Activated naive CD4-positive, alpha-beta T cell treated with anti-CD3 and anti-CD28 coated beads for 36 hours (primary cell): ENCODE measurements around the gene DNM3. TPM values are rescaled to one million over a fixed set of nuclear protein-coding genes. Genes with fewer than 3 reads are reported as not detected.

ENCODE experiments used
- CTCF ChIA-PET: fragments of 350-600 bp; sonication (Branson Sonifier 250); formaldehyde crosslinking; loops from one replicate; lab custom pipeline; 2021; ENCODE audit warnings: antibody characterized with exemption; lab: Charles Lee
- DNase-seq: peaks from one replicate; pipeline ENCODE4 v3.0.0-alpha.2; 2020
- H3K27ac Mint-ChIP-seq: one replicate; pipeline ENCODE4 v1.8.0; 2021; ENCODE audit warnings: mild to moderate bottlenecking, mixed read lengths
- H3K27me3 Mint-ChIP-seq: one replicate; pipeline ENCODE4 v1.8.0; 2021; ENCODE audit warnings: low read depth, mixed read lengths
- H3K36me3 Mint-ChIP-seq: one replicate; pipeline ENCODE4 v1.8.0; 2021; ENCODE audit warnings: low read depth, mixed read lengths
- H3K4me1 Mint-ChIP-seq: one replicate; pipeline ENCODE4 v1.8.0; 2021; ENCODE audit warnings: low read depth, mixed read lengths
- H3K4me3 Mint-ChIP-seq: one replicate; pipeline ENCODE4 v1.8.0; 2021; ENCODE audit warnings: mild to moderate bottlenecking, moderate library complexity, mixed read lengths
- H3K9me3 Mint-ChIP-seq: one replicate; pipeline ENCODE4 v1.8.0; 2021; ENCODE audit warnings: mixed read lengths
- intact Hi-C: fragments of 100-400 bp; cut with micrococcal nuclease; formaldehyde crosslinking; loops from one replicate; pipeline ENCODE4 v1.15.1; 2023
- total RNA-seq, 2 experiments: library from RNA; stranded (reverse); gene quantifications; one replicate each; pipeline ENCODE4 v1.2.3, GENCODE V29; 2021

Gene DNM3
- total RNA-seq, 2 experiments from 2014 or later, result 0.96 to 0.98 TPM

DNA sequence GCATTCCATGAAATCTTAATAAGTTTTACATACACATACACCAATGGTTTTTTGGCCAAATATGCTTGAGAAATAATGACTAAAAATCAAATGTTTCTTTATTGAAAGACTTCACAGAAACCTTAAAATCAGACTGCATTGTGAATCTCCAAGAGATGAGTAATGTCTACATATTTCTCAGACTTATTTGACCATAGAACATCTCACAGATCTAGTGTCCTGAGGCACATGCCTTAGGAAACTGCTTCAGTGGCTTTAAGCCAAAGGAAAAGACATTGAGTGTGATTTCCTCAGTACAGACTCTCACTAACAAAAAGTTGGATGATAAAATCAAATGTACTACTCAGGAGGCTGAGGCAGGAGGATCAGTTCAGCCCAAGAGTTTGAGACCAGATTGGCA is 573.0 kb downstream of the DNM3 start:
- Mint-ChIP-seq H3K27me3 (no peaks in the 10 kb centered on the region), H3K9me3 (no peaks in the 10 kb centered on the region), H3K4me3 (no peak overlapping the region), H3K27ac (no peak overlapping the region), H3K4me1 (peaks cover 11% of the 10 kb centered on the region), H3K36me3 (no peaks in the 10 kb centered on the region)
- CTCF ChIA-PET, result interaction anchor here (0.7 to 1.2 kb wide), 2 partner anchors 12 to 15 kb away, joined by 3 to 4 read pairs; no protein-coding TSS in a partner anchor
- intact Hi-C loops, result no loop called here
- DNase-seq, result no peak

DNA sequence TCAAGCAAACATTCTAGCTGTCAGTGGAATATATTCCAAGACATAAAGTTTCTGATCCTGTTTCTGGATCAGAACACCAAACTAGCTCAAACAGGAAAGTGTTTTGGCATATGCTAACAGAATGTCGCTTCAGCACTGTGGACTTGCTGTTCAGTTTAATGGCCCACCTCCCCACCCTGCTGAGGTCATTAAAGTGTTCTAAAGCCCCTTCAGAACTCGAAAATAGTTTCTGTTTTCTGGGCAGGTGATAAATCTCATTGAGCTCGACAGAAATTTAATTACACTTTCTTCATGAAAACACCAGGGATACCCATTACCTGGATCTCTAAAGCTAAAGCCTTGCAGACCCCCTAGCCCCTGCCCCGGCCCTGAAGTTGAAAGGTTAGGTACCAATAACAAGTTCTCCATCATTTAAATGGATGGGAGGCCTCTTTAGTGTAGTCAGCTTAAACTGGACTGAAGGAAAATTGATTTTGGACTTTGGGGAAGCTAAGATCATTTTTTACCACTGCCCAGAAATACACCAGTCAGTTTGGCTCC is 575.3 kb downstream of the DNM3 start:
- no peak overlapping the region for H3K27ac Mint-ChIP-seq
- no peaks in the 10 kb centered on the region for H3K9me3 Mint-ChIP-seq
- CTCF ChIA-PET, result interaction anchor here (1.1 to 3.3 kb wide), 6 partner anchors 12 to 419 kb away, joined by 4 to 10 read pairs (median 6); partner anchors contain the start of gene PIGC
- H3K36me3 Mint-ChIP-seq, result no peaks in the 10 kb centered on the region
- no peak overlapping the region for H3K4me3 Mint-ChIP-seq
- H3K4me1 Mint-ChIP-seq, result peaks cover 23% of the 10 kb centered on the region
- H3K27me3 Mint-ChIP-seq, result no peaks in the 10 kb centered on the region
- DNase-seq, result no peak
- intact Hi-C loops, result no loop called here

DNA sequence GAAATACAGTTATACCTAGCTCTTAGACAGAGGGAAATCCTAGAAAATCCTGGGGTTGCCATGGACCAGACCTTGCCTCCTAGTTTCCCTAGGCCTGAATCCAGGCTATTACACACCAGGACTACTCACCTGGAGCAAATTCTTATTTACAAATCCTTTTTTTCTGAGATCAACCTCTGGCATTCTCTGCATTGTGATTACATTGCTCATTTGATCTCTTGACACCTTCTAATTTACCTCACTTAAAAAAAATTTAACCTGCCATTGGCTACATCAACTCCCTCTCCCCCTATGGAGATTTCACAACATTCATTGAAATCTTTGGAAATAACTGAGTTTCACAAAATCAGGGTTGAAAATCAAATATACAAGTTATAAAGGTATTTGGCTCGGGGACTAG is 576.3 kb downstream of the DNM3 start:
- no peak overlapping the region for H3K27ac Mint-ChIP-seq
- intact Hi-C loops, result no loop called here
- peaks cover 17% of the 10 kb centered on the region for H3K4me1 Mint-ChIP-seq
- DNase-seq, result no peak
- H3K9me3 Mint-ChIP-seq, result no peaks in the 10 kb centered on the region
- no peak overlapping the region for H3K4me3 Mint-ChIP-seq
- CTCF ChIA-PET, result interaction anchor here (0.8 to 3.3 kb wide), 6 partner anchors 11 to 415 kb away, joined by 4 to 10 read pairs (median 6); partner anchors contain the start of gene PIGC
- H3K36me3 Mint-ChIP-seq, result no peaks in the 10 kb centered on the region
- H3K27me3 Mint-ChIP-seq, result no peaks in the 10 kb centered on the region

DNA sequence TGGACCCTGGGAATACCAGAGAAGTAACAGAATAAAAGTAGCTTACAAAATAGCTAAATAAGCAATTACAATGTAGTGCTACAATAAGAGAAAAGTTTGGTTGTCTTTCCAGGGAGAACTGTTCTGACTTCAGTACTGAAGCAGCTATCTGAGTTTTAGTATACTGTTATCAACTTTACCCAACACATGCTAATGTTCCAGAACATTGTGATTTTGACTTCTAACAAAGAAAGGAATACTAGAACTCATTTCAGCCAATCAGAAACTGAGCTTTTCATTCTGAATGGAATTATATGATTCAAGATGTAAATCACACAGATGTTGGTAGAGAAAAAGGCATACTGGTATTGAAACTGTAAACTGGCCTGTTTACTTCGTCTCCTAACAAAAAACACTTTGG is 579.1 kb downstream of the DNM3 start, which contains the start of gene C1orf105:
C1orf105 (plus strand) TSS at position 301 of the 400 bp plus-strand sequence. CDS start 201 bp downstream, outside the sequence.
- intact Hi-C loops, result loop anchor here (10.0 kb wide), 1 partner anchor 636 kb away; the partner anchor contains the start of gene METTL13
- CTCF ChIA-PET, result interaction anchor here (0.7 to 1.3 kb wide), 3 partner anchors 9 to 22 kb away, joined by 3 to 4 read pairs (median 3); no protein-coding TSS in a partner anchor

DNA sequence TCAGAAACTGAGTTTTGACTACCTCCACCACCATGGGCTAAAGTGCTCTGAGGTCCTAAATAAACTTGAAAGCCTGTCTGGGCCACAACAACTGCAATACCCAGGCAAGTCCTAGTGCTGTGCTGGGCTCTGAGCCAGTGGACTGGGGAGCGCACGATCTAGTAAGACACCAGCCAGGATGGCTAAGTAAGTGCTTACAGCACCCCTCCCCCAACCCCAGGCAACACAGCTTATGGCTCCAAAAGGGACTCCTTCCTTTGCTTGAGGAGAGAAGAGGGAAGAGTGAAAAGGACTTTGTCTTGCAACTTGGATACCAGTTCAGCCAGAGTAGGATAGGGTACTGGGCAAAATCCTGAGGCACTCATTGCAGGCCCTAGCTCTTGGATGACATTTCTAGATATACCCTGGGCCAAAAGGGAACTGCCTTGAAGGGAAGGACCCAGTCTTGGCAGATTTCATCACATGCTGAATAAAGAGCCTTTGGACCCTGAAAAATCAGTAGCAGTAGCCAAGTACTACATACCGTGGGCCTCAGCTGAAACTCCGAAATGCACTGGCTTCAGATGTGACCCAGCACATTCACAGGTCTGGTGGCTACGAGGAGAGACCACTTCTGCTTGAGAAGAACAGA is 580.8 kb downstream of the DNM3 start:
- Mint-ChIP-seq H3K27me3 (no peaks in the 10 kb centered on the region), H3K4me1 (peaks cover 17% of the 10 kb centered on the region), H3K36me3 (no peaks in the 10 kb centered on the region), H3K4me3 (no peak overlapping the region), H3K9me3 (no peaks in the 10 kb centered on the region), H3K27ac (no peak overlapping the region)
- intact Hi-C loops, result loop anchor here (10.0 kb wide), 1 partner anchor 637 kb away; the partner anchor contains the start of gene METTL13
- no peak for DNase-seq
- CTCF ChIA-PET, result no interaction called here

More for the DNA sequence above, 579.1 kb downstream of the DNM3 start, which contains the start of gene C1orf105:
- no peak within 1 kb of the TSS for H3K4me3 Mint-ChIP-seq
- peaks cover 17% of the 10 kb centered on the region for H3K4me1 Mint-ChIP-seq
- no peaks in the 10 kb centered on the region for H3K9me3 Mint-ChIP-seq
- no peaks in the 10 kb centered on the region for H3K27me3 Mint-ChIP-seq
- no peak within 1 kb of the TSS for H3K27ac Mint-ChIP-seq
- no peaks in the 10 kb centered on the region for H3K36me3 Mint-ChIP-seq
- no peak for DNase-seq

DNA sequence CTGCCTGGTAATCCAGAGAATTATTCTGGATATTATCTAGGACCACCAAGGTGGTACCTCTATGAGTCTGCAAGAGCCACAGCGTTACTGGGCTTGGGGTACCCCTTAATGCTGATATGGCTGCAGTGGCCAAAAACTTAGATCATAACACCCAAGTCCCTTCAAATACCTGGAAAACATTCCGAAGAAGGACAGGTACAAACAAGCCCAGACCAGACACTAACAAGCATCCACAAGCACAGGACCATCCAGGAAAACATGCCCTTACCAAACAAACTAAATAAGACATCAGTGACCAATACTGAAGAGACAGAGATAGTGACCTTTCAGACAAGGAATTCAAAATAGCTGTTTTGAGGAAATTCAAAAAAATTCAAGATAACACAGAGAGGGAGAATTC is 582.0 kb downstream of the DNM3 start:
- H3K36me3 Mint-ChIP-seq, result no peaks in the 10 kb centered on the region
- peaks cover 17% of the 10 kb centered on the region for H3K4me1 Mint-ChIP-seq
- CTCF ChIA-PET, result interaction anchor here (1.1 to 1.6 kb wide), 2 partner anchors 12 to 333 kb away, joined by 3 to 6 read pairs; no protein-coding TSS in a partner anchor
- no peaks in the 10 kb centered on the region for H3K9me3 Mint-ChIP-seq
- no peak overlapping the region for H3K4me3 Mint-ChIP-seq
- intact Hi-C loops, result loop anchor here (10.0 kb wide), 1 partner anchor 639 kb away; the partner anchor contains the start of gene METTL13
- DNase-seq, result no peak
- no peaks in the 10 kb centered on the region for H3K27me3 Mint-ChIP-seq
- no peak overlapping the region for H3K27ac Mint-ChIP-seq

DNA sequence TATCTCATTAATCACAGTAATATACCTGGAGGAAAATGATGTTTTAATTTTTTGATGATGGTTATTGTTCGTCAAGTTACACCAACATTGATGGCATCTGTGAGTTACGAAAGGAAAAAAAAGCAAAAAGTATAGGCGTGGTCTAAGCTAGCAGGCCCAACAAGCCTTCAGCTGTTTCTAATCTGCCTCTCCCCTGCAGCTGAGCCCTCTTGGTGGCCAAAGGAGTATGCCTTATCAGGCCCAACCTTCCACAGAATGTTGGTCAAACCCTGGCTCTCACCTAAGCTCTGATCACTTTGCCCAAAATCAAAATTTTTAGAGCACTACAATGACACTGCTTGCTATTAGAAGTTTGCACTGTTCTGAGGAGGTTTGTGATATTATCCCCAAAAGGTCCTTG is 584.0 kb downstream of the DNM3 start:
- CTCF ChIA-PET, result interaction anchor here (1.0 to 2.0 kb wide), 3 partner anchors 19 to 67 kb away, joined by 3 to 9 read pairs (median 3); partner anchors contain the start of gene PIGC
- H3K27me3 Mint-ChIP-seq, result no peaks in the 10 kb centered on the region
- intact Hi-C loops, result loop anchor here (5.0 to 10.0 kb wide), 4 partner anchors 623 to 938 kb away; partner anchors contain the start of genes METTL13 and PRRC2C

DNA sequence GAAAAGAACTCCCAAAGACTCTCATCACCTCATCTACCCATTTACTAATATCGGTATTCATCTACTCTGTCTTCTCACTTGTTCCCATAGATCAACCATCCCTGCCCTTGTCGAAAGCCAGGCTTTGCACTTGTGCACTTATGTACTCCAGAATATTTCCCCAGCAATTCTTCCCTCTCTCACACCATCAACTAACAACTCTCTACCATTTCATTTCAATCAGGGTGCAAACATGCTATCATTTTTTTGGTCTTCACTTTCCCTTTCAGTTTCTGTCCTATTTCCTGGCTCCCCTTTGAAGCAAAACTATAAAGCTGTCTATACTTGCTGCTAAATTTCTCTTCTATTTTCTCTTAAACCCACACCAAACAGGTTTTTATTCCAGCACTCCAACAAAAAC is 585.9 kb downstream of the DNM3 start:
- H3K4me3 Mint-ChIP-seq, result no peak overlapping the region
- H3K36me3 Mint-ChIP-seq, result no peaks in the 10 kb centered on the region
- no peak for DNase-seq
- no peaks in the 10 kb centered on the region for H3K27me3 Mint-ChIP-seq
- H3K4me1 Mint-ChIP-seq, result peaks cover 28% of the 10 kb centered on the region
- no peak overlapping the region for H3K27ac Mint-ChIP-seq
- CTCF ChIA-PET, result interaction anchor here (1.9 to 8.8 kb wide), 3 partner anchors 15 to 425 kb away, joined by 5 to 88 read pairs (median 13); partner anchors contain the start of gene PIGC
- intact Hi-C loops, result loop anchor here (2.0 to 10.0 kb wide), 5 partner anchors 68 to 940 kb away; partner anchors contain the start of genes METTL13 and PRRC2C
- H3K9me3 Mint-ChIP-seq, result no peaks in the 10 kb centered on the region

More for the DNA sequence above, 584.0 kb downstream of the DNM3 start:
- H3K9me3 Mint-ChIP-seq, result no peaks in the 10 kb centered on the region
- DNase-seq, result no peak
- peaks cover 24% of the 10 kb centered on the region for H3K4me1 Mint-ChIP-seq
- H3K4me3 Mint-ChIP-seq, result no peak overlapping the region
- H3K27ac Mint-ChIP-seq, result no peak overlapping the region
- no peaks in the 10 kb centered on the region for H3K36me3 Mint-ChIP-seq

DNA sequence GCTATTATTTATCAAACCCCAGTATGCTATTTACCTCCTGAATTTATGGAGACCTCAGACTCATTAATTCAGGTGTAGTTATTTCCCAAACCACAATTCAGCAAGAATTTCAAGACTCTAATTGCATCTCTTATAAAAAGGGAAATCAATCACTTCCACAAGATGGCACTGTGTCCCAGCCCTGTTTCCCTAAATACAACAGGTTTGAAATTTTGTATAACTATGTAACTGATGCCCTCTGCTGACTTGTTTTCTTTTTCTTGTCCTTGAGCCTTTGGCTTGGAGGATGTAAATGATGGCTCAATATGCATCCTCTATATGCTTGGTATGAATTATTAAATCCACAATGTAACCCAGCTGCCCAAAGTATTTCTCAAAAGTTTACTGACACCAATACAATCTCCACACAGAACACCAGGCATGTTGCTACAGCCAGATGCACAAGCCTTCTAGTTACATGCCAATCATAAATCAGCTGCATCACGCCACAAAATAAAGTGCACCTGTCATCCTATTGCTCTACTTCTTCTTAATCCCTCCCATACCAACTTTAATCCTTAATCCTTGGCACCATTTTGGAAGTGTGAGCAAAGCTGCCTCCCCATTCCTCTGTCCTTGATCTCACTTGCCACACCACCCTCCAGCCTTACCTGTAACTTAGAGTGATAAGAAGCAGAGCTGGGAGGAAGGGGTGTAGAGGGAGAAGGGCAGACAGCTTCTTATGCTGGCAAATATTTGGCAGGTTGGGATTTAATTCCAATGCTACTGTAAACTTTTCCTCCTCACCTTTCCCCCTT is 588.2 kb downstream of the DNM3 start:
- H3K27ac Mint-ChIP-seq, result no peak overlapping the region

DNA sequence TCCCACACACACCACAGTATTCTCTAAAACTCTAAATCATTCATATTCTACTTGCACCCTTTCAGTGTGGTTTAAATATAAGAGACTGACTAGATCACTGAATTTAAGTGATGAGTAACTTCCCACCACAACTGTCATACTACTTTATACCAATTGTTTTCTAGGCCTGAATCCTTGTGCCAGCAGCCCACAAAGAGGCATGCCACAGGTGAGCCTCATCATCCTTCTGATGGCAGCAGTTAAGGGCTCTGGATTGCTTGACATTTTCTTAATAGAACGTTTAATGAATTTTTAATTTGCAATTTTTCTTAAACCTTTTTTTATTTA is 588.8 kb downstream of the DNM3 start:
- DNase-seq, result no peak
- H3K4me1 Mint-ChIP-seq, result peaks cover 46% of the 10 kb centered on the region
- H3K27me3 Mint-ChIP-seq, result no peaks in the 10 kb centered on the region
- intact Hi-C loops, result no loop called here
- H3K9me3 Mint-ChIP-seq, result peaks cover 1% of the 10 kb centered on the region
- no peak overlapping the region for H3K4me3 Mint-ChIP-seq
- no peak overlapping the region for H3K27ac Mint-ChIP-seq
- CTCF ChIA-PET, result interaction anchor here (0.7 to 8.8 kb wide), 20 partner anchors 8 to 445 kb away, joined by 3 to 88 read pairs (median 4); partner anchors contain the start of genes C1orf105 and PIGC
- peaks cover 6% of the 10 kb centered on the region for H3K36me3 Mint-ChIP-seq

More for the DNA sequence above, 588.2 kb downstream of the DNM3 start:
- intact Hi-C loops, result loop anchor here (1.0 to 10.0 kb wide), 11 partner anchors 15 to 942 kb away; partner anchors contain the start of genes METTL13, PIGC and PRRC2C
- H3K9me3 Mint-ChIP-seq, result peaks cover 1% of the 10 kb centered on the region
- H3K4me3 Mint-ChIP-seq, result no peak overlapping the region
- H3K27me3 Mint-ChIP-seq, result no peaks in the 10 kb centered on the region
- peaks cover 5% of the 10 kb centered on the region for H3K36me3 Mint-ChIP-seq
- DNase-seq, result peak; percentile 77
- CTCF ChIA-PET, result interaction anchor here (0.7 to 8.8 kb wide), 22 partner anchors 8 to 444 kb away, joined by 3 to 88 read pairs (median 4); partner anchors contain the start of genes C1orf105 and PIGC
- H3K4me1 Mint-ChIP-seq, result peaks cover 46% of the 10 kb centered on the region

DNA sequence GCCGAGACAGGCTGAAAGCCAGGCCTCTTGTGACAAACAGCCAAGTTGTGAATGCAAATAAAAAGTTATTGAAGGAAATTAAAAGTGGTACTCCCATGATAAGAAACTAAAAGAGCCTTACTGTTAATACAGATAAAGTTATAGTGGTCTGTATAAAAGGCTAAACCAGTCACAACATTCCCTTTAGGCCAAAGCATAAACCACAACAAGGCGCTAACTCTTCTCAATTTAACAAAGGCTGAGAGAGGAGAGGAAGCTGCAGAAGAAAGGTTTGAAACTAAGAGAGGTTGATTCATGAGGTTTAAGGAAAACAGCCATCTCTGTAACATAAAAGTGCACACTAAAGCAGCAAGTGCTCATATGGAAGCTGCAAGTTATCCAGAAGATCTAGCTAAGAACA is 589.9 kb downstream of the DNM3 start:
- CTCF ChIA-PET, result interaction anchor here (0.5 to 8.8 kb wide), 9 partner anchors 11 to 446 kb away, joined by 3 to 88 read pairs (median 5); partner anchors contain the start of gene PIGC
- Mint-ChIP-seq H3K36me3 (peaks cover 8% of the 10 kb centered on the region), H3K9me3 (peaks cover 6% of the 10 kb centered on the region), H3K27ac (peak overlapping the region; percentile 21), H3K4me3 (no peak overlapping the region), H3K4me1 (peaks cover 46% of the 10 kb centered on the region), H3K27me3 (no peaks in the 10 kb centered on the region)
- no peak for DNase-seq
- intact Hi-C loops, result no loop called here
